Measurements from ENCODE around the gene CCSER1.
"Not testable (repeated sequence)": the region's sequence is repeated elsewhere in the genome, so short reads cannot be mapped to it uniquely, and the experiment has no call there.

The CCSER1 gene

GRCh38 chr4:91207535-91207934, 1080.3 kb downstream of the CCSER1 start:
- no peaks in the 10 kb centered on the region for H3K36me3 ChIP-seq (ENCODE audit: insufficient read depth, low read length)
- no peaks in the 10 kb centered on the region for H3K27me3 ChIP-seq (ENCODE audit: control insufficient read depth, insufficient read depth, low read length)
- no peak overlapping the region for H3K4me2 ChIP-seq (ENCODE audit: low read length)
- no peaks in the 10 kb centered on the region for H3K4me1 ChIP-seq (ENCODE audit: control insufficient read depth, insufficient read depth, low read length)
- H3K9me3 ChIP-seq (replicated peaks; ENCODE audit: low read length): no peaks in the 10 kb centered on the region
- H3K9ac ChIP-seq (ENCODE audit: low read depth, low read length): no peak overlapping the region
- no peak overlapping the region for H3K4me3 ChIP-seq (ENCODE audit: low read length)

DNA sequence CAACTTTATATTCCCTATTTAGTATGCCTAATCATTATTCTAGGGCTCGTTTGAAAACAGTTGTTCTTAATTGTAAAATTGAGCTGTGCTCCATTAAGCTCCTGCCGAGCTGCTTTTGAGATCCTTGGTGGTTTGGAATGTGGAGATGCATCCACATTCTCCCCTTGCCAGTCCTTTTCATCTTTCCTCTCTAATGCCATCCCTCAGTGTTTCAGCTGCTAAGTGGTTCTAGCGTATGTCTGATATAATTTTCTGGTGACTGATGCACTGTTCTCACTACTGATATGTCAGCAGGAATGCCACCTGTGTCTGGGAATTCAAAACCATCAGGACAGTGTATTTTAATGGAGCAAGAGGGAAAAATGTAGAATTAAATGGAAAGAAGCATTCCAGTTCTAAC, 1085.0 kb downstream of the CCSER1 start:
- no peak overlapping the region for H3K4me2 ChIP-seq (ENCODE audit: low read length)
- H3K9me3 ChIP-seq (replicated peaks; ENCODE audit: low read length): peaks cover 3% of the 10 kb centered on the region
- no peak overlapping the region for H3K9ac ChIP-seq (ENCODE audit: low read depth, low read length)
- H3K27me3 ChIP-seq (ENCODE audit: control insufficient read depth, insufficient read depth, low read length): no peaks in the 10 kb centered on the region
- H3K4me1 ChIP-seq (ENCODE audit: control insufficient read depth, insufficient read depth, low read length): no peaks in the 10 kb centered on the region
- H3K4me3 ChIP-seq (ENCODE audit: low read length): no peak overlapping the region
- H3K36me3 ChIP-seq (ENCODE audit: insufficient read depth, low read length): no peaks in the 10 kb centered on the region

DNA sequence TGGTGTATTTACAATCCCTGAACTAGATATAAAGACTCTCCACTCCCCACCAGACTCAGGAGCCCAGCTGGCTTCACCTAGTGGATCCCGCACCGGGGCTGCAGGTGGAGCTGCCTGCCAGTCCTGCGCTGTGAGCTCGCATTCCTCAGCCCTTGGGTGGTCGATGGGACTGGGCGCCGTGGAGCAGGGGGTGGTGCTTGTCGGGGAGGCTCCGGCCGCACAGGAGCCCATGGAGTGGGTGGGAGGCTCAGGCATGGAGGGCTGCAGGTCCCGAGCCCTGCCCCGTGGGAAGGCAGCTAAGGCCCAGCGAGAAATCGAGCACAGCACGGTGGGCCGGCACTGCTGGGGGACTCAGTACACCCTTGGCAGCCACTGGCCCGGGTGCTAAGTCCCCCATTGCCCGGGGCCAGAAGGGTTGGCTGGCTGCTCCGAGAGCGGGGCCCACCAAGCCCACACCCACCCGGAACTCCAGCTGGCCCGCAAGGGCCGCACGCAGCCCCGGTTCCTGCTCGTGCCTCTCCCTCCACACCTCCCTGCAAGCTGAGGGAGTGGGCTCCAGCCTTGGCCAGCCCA, 1090.7 kb downstream of the CCSER1 start:
- not testable (repeated sequence) for H3K9me3 ChIP-seq (replicated peaks; ENCODE audit: low read length); H3K4me2 ChIP-seq (ENCODE audit: low read length); H3K27me3 ChIP-seq (ENCODE audit: control insufficient read depth, insufficient read depth, low read length); H3K4me3 ChIP-seq (ENCODE audit: low read length); H3K36me3 ChIP-seq (ENCODE audit: insufficient read depth, low read length); H3K4me1 ChIP-seq (ENCODE audit: control insufficient read depth, insufficient read depth, low read length); H3K9ac ChIP-seq (ENCODE audit: low read depth, low read length)

DNA sequence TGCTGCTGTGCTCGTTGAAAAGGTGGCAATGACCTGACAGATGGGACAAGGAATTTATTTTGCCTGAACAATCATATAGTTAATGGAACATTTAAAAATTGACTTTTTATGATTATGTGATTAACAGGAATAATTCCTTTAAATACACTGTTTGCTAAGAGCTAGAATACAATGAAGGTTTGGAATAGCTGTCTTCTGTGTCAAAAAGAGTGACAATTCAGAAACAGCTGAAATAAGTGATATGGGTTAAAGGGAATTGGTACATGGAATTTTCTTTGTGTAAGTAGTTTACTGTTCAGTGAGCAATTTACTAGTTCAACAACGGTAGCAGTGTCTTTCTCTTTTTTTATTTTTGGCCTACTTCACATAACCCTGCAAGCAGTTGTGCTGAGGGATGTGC, 1093.1 kb downstream of the CCSER1 start:
- Histone ChIP-seq H3K4me2 (ENCODE audit: low read length) (no peak overlapping the region), H3K9me3 (replicated peaks; ENCODE audit: low read length) (no peaks in the 10 kb centered on the region), H3K4me3 (ENCODE audit: low read length) (no peak overlapping the region), H3K4me1 (ENCODE audit: control insufficient read depth, insufficient read depth, low read length) (no peaks in the 10 kb centered on the region), H3K9ac (ENCODE audit: low read depth, low read length) (no peak overlapping the region), H3K27me3 (ENCODE audit: control insufficient read depth, insufficient read depth, low read length) (no peaks in the 10 kb centered on the region), H3K36me3 (ENCODE audit: insufficient read depth, low read length) (no peaks in the 10 kb centered on the region)

DNA sequence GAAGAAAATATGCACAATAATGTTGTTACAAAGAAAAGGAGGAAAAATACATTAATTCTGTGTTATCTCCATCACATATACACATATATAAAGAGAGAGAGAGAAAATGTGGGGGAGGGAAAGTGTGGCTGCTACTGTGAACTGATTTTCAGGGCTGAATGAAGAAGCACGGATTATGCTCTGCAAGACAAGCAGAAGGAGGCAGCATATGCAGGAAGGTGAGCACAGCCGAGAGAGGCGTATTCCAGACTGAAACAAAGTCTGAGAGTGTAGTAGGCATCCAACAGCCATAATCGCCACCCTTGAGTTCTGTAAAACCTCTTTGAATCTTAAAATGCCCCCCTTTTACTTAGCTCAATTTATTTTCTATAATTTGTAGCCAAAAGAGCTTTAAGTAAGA, 1094.8 kb downstream of the CCSER1 start:
- H3K27me3 ChIP-seq (ENCODE audit: control insufficient read depth, insufficient read depth, low read length): no peaks in the 10 kb centered on the region

GRCh38 chr4:91226867-91227266, 1099.7 kb downstream of the CCSER1 start:
- H3K27me3 ChIP-seq (ENCODE audit: control insufficient read depth, insufficient read depth, low read length): no peaks in the 10 kb centered on the region
- no peaks in the 10 kb centered on the region for H3K4me1 ChIP-seq (ENCODE audit: control insufficient read depth, insufficient read depth, low read length)
- no peaks in the 10 kb centered on the region for H3K36me3 ChIP-seq (ENCODE audit: insufficient read depth, low read length)
- no peaks in the 10 kb centered on the region for H3K9me3 ChIP-seq (replicated peaks; ENCODE audit: low read length)
- H3K9ac ChIP-seq (ENCODE audit: low read depth, low read length): no peak overlapping the region
- no peak overlapping the region for H3K4me2 ChIP-seq (ENCODE audit: low read length)
- no peak overlapping the region for H3K4me3 ChIP-seq (ENCODE audit: low read length)

More for the DNA sequence above, 1094.8 kb downstream of the CCSER1 start:
- Histone ChIP-seq H3K4me3 (ENCODE audit: low read length) (no peak overlapping the region), H3K9me3 (replicated peaks; ENCODE audit: low read length) (no peaks in the 10 kb centered on the region), H3K4me1 (ENCODE audit: control insufficient read depth, insufficient read depth, low read length) (no peaks in the 10 kb centered on the region), H3K4me2 (ENCODE audit: low read length) (no peak overlapping the region), H3K36me3 (ENCODE audit: insufficient read depth, low read length) (no peaks in the 10 kb centered on the region), H3K9ac (ENCODE audit: low read depth, low read length) (no peak overlapping the region)

DNA sequence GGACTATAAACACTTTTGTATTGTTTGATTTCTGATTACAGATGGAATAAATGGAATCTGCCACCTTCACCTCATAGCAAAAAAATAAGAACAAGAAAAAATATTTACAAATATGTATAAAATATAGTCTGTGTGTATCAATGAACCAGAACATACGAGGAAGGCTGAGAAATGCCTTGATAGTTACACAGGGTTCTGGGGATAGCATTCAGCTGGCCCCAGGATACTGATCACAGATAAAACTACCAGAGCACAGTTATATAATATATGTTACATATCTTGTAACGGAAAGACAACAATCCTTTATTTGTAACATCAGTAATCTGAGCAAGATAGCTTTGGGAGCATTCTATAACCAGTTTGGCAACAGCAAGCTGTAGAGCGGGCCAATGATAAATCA, 1101.5 kb downstream of the CCSER1 start:
- no peaks in the 10 kb centered on the region for H3K4me1 ChIP-seq (ENCODE audit: control insufficient read depth, insufficient read depth, low read length)
- no peaks in the 10 kb centered on the region for H3K9me3 ChIP-seq (replicated peaks; ENCODE audit: low read length)
- no peak overlapping the region for H3K9ac ChIP-seq (ENCODE audit: low read depth, low read length)
- no peak overlapping the region for H3K4me2 ChIP-seq (ENCODE audit: low read length)
- H3K4me3 ChIP-seq (ENCODE audit: low read length): no peak overlapping the region
- H3K36me3 ChIP-seq (ENCODE audit: insufficient read depth, low read length): no peaks in the 10 kb centered on the region
- no peaks in the 10 kb centered on the region for H3K27me3 ChIP-seq (ENCODE audit: control insufficient read depth, insufficient read depth, low read length)

DNA sequence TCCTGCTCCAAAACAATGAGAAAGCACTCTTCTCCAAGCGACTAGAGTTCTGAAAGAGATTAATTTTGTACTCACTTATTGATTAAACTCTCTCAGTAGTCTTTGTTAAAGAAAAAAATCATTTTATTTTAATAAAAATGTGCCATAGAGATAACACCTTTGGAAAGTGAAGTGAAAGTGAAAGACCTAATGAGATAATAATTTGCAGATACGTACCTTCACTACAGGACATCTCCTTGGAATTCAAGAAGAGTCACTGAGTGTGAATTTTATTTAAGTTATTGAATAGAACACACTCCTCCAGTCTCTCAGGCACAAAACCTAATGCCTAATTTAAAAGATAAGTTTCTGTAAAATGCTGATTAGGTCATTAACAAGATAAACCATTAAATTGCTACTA, 1106.0 kb downstream of the CCSER1 start:
- H3K36me3 ChIP-seq (ENCODE audit: insufficient read depth, low read length): no peaks in the 10 kb centered on the region
- H3K4me2 ChIP-seq (ENCODE audit: low read length): no peak overlapping the region
- H3K9ac ChIP-seq (ENCODE audit: low read depth, low read length): no peak overlapping the region
- no peak overlapping the region for H3K4me3 ChIP-seq (ENCODE audit: low read length)
- no peaks in the 10 kb centered on the region for H3K4me1 ChIP-seq (ENCODE audit: control insufficient read depth, insufficient read depth, low read length)
- H3K9me3 ChIP-seq (replicated peaks; ENCODE audit: low read length): no peaks in the 10 kb centered on the region
- no peaks in the 10 kb centered on the region for H3K27me3 ChIP-seq (ENCODE audit: control insufficient read depth, insufficient read depth, low read length)

- Histone ChIP-seq H3K4me2 (ENCODE audit: low read length) (no peak overlapping the region), H3K27me3 (ENCODE audit: control insufficient read depth, insufficient read depth, low read length) (no peaks in the 10 kb centered on the region), H3K36me3 (ENCODE audit: insufficient read depth, low read length) (no peaks in the 10 kb centered on the region), H3K9me3 (replicated peaks; ENCODE audit: low read length) (no peaks in the 10 kb centered on the region), H3K4me3 (ENCODE audit: low read length) (no peak overlapping the region), H3K4me1 (ENCODE audit: control insufficient read depth, insufficient read depth, low read length) (no peaks in the 10 kb centered on the region), H3K9ac (ENCODE audit: low read depth, low read length) (no peak overlapping the region)
Observed at GRCh38 chr4:91243132-91243531, 1115.9 kb downstream of the CCSER1 start.

GRCh38 chr4:91256043-91256442, 1128.8 kb downstream of the CCSER1 start:
- no peaks in the 10 kb centered on the region for H3K36me3 ChIP-seq (ENCODE audit: insufficient read depth, low read length)
- H3K27me3 ChIP-seq (ENCODE audit: control insufficient read depth, insufficient read depth, low read length): no peaks in the 10 kb centered on the region
- peaks cover 2% of the 10 kb centered on the region for H3K9me3 ChIP-seq (replicated peaks; ENCODE audit: low read length)
- H3K4me2 ChIP-seq (ENCODE audit: low read length): no peak overlapping the region
- H3K9ac ChIP-seq (ENCODE audit: low read depth, low read length): no peak overlapping the region
- H3K4me1 ChIP-seq (ENCODE audit: control insufficient read depth, insufficient read depth, low read length): no peaks in the 10 kb centered on the region
- H3K4me3 ChIP-seq (ENCODE audit: low read length): no peak overlapping the region

- Histone ChIP-seq H3K4me3 (ENCODE audit: low read length) (no peak overlapping the region), H3K4me1 (ENCODE audit: control insufficient read depth, insufficient read depth, low read length) (no peaks in the 10 kb centered on the region), H3K4me2 (ENCODE audit: low read length) (no peak overlapping the region), H3K9me3 (replicated peaks; ENCODE audit: low read length) (peaks cover 2% of the 10 kb centered on the region), H3K36me3 (ENCODE audit: insufficient read depth, low read length) (no peaks in the 10 kb centered on the region), H3K27me3 (ENCODE audit: control insufficient read depth, insufficient read depth, low read length) (no peaks in the 10 kb centered on the region), H3K9ac (ENCODE audit: low read depth, low read length) (no peak overlapping the region)
Observed at GRCh38 chr4:91256751-91257150, 1129.6 kb downstream of the CCSER1 start.

- H3K36me3 ChIP-seq (ENCODE audit: insufficient read depth, low read length): no peaks in the 10 kb centered on the region
- no peak overlapping the region for H3K4me3 ChIP-seq (ENCODE audit: low read length)
- no peaks in the 10 kb centered on the region for H3K27me3 ChIP-seq (ENCODE audit: control insufficient read depth, insufficient read depth, low read length)
- H3K4me2 ChIP-seq (ENCODE audit: low read length): no peak overlapping the region
- H3K9ac ChIP-seq (ENCODE audit: low read depth, low read length): no peak overlapping the region
- H3K9me3 ChIP-seq (replicated peaks; ENCODE audit: low read length): peaks cover 2% of the 10 kb centered on the region
- no peaks in the 10 kb centered on the region for H3K4me1 ChIP-seq (ENCODE audit: control insufficient read depth, insufficient read depth, low read length)
Observed at GRCh38 chr4:91257721-91258120, 1130.5 kb downstream of the CCSER1 start.
